Esophagus mucosa (tissue), 1 donor: Measurements from ENCODE around the gene SMPD3. TPM values are rescaled to one million over a fixed set of nuclear protein-coding genes. Genes with fewer than 3 reads are reported as not detected.

Source experiments
- ATAC-seq: fragments of 200-7000 bp; cut with Tn5 transposase; one replicate; pipeline ENCODE4 v1.9.1; 2020
- total RNA-seq: library from RNA; stranded (reverse); gene quantifications from one replicate; pipeline ENCODE4 v1.2.4, GENCODE V29; 2023
- donor health status: DM: yes; HTN: yes; CAD: no.

SMPD3 gene
- total RNA-seq, 1 donor from 2014 or later = 0.52 TPM

DNA sequence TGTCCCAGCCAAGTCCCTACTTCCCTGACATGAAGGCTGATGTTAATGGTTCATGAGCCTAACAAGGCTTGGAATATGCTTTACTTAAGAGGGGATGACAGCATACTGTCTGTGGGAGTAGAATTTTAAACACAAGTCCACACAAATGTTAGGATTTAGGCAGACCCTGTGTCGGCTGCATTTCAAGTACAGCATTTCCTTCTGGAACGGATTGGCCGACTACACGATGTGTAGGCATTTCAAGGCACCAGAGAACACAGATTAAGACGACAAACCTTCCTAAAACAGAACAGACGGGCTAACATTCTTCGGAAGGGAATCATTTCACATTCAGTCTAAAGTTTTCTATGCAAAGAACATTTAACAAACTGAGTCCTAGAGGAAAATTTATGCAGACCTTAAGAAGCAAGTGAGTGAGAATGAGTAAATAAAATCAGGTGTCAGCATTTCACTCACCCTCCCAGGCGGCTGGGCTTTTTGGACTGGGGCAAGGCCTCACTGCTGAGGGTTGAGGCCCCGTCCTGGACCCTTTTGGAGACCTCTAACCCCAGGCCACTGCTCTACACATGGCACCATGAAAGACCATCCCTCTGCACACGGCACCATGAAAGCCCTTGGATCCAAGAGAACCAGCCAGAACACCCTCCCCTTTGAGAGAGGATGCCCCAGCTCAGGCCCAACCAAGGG is 67.5 kb downstream of the SMPD3 start:
- no peak for ATAC-seq

DNA sequence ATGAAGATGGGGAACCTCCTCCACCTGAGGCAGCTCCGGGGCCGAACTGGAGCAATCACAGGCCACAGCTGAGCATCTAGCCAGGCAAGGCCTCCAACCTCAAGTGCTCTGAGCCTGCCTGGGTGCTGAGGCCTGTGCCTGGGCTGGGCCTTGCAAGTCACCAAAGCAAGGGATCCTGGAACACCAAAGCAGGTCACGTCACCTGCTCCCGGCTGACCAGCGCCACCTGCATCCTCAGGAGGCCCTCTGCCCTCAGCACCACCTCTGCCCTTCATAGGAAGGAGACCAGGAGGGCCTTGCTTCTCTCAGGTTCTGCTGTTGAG is 68.0 kb downstream of the SMPD3 start:
- ATAC-seq = no peak

DNA sequence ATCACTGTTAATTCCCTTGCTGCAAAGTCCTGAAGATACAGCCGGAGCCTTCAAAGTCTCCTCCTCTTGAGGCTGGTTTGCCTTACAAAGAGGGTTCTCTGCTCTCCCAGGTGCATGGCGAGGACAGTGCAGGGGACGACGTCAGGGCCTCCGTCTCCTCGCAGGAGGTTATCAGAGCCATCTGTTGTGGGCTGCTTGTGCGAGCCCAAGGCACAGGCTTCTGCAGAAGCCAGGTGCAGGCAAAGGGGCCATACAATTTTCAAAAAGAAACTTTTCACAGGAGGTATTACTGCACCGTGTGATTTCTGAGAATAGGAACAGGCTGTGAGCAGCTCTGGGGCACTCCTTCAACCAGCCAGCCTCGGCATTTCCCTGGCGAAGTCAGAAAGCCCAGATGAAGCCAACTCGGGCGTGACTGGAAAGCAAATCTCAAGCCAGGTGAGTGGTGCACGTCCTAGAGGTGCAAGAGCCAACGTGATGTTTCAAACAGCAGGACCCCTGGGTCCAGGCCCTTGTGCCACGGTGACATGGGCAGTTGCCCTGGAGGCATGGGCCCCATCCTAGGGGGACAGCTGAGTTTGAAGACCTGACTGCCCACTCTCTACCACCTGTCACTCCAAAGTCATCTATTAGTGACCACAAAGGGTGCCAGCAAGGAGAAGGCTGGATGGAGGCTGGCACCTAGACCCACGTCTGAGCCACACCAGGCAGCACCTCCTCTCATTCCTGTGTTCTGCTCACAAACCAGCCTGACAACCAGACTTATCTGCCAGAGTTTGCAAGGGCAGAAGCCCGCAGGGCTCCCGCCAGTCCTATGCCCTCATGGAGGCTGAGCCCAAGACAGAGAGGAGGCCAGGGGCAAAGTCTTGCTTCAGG is 68.6 kb downstream of the SMPD3 start:
- no peak for ATAC-seq

DNA sequence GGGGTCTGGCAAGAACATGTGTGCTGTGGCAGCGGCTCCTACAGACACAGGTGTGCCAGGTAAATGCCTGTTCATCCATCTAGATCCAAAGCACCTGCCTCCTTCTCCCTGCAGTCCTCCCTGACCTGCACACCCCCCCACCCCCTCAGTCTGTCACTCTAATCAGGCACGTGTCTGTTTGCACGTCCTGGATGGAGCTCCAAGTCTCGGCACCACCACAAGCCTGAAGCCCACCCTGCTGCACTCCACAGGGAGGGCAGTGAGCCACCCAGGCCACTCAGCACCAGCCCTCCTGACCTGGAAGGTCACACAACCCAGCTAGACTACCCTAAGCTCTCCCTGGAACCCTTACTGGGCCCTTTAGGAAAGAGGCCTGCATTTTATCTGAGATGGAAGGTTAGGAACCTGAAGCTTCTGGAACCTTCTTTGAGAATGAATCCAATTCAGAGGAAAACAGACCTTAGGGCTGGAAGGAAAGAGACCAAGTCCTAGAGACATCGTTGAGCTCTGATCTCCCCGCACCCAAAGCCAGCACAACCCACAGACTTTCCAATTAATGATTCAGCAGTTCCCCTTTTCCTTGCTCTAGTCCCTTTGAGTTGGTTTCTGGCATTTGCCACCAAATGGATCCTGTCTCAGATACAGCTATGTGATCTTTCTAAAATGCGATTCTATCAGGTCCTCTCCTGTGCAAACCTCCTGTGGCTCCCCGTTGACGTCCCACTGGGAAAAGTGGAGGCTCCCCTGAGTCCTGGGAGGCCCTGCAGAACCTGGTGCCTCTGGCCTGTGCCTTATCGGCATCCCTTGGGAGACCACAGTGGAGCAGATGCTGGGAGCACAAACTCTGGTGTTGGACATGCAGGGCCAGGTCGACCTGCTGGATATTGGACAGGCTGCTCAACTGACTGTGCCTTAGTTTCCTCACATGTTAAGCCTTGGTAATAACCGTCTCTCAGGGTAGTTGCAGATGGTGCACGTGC is 69.6 kb downstream of the SMPD3 start:
- no peak for ATAC-seq

DNA sequence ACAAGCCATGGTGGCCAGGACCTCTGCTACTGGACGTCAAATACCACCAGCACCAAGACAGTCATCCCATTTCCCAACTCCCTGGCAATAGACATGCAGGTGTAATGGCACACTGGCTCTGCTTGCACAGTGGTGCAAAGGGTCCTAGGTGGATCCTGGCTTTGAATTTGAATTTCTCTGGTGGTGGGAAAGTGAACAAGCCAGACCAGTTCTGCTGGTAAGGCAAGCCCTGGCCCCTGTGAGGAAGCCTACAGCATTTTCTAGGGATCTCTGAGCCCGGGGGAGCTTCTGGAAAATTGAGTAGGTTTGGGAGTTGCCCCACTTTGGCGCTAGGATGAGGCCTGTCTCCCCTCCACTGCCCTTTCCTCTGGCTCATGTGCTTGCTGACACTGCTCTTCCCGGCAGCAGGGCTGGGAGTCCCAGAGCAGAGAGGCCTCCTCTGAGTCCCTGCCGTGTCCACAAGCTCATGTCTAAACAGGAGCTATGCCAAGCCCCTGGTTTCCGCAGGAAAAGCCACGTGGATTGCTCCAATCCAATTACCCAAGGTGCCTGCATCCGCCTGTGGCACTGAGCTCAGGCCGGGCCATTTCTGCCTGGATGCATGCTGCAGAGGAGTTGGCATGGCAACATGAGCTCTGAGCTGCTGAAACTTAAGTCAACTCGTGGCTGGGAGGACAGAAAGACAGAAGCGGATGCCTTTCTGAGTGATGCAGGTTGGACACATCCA is 70.5 kb downstream of the SMPD3 start:
- peak; percentile 38 for ATAC-seq

DNA sequence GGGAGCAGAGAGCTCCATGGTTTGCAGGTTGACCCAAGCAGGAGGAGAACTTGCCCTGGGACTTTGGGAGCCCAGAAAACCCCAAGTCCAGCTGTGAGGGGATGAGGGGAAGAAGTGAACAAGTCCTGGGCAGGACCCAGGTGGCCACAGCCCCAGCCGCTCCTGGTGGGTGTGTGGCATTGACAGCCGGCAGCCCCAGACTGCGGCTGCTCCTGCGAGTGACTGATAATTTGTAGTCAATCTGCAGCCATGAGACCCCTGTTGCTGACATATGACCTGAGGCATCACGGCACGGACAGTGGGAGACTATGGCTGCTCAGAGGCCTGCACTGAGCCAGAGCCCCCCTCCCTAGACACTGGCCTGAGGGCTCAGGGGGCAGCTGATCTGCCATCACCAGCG is 71.1 kb downstream of the SMPD3 start:
- ATAC-seq = no peak

DNA sequence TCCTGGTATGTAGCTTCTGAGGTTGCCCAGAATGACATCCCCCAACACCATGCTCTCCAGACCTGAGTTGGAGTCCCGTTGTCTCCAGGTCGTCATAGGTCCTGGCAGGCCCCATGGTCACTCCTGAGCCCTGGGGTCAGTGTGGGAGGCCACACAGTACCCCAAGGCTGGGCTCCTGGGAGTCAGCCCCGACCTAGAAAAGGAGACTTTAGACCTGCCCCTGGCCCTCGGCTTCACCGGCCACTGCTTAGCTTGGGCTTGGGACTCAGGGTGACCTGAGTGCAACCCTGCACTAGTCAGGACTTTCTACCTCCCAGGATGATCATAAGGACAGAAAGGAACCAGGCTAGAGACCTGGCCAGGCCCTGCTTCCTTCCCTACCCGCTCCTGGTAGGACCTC is 71.7 kb downstream of the SMPD3 start:
- no peak for ATAC-seq

DNA sequence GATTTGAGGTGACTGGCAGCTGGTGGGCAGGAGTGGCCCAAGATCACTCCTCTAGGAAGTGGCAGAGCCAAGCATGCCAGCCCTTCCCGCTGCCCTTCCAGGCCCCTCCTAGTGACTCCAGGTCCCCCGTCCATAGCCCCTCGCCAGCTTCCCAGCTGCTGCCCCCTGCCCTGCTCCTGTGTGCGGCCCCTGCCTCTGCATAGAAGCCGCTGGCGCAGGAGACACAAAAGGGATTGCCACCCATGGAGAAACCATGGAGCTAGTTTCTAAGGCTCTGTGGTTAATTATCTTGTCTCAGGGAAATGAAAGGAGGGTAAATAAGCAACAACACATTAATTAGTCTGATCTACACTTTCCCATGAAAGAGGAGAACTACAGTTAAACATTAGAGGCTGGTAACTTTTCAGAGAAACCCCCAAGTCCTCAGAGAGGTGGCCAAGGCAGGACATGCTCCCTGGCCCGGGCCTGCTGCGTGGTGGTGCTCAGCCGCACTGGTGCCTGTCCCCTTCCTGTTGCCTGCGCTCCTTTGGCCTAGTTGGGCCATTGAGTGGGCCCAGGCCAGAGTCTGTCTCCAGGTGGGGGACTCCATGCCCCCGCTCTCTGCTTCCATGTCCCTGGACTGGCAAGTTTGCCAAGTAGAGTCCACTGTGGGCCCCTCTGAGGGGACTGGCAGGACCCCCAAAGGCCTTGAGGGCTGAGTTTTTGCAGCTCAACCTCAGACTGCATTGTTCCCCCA is 72.3 kb downstream of the SMPD3 start:
- no peak for ATAC-seq

DNA sequence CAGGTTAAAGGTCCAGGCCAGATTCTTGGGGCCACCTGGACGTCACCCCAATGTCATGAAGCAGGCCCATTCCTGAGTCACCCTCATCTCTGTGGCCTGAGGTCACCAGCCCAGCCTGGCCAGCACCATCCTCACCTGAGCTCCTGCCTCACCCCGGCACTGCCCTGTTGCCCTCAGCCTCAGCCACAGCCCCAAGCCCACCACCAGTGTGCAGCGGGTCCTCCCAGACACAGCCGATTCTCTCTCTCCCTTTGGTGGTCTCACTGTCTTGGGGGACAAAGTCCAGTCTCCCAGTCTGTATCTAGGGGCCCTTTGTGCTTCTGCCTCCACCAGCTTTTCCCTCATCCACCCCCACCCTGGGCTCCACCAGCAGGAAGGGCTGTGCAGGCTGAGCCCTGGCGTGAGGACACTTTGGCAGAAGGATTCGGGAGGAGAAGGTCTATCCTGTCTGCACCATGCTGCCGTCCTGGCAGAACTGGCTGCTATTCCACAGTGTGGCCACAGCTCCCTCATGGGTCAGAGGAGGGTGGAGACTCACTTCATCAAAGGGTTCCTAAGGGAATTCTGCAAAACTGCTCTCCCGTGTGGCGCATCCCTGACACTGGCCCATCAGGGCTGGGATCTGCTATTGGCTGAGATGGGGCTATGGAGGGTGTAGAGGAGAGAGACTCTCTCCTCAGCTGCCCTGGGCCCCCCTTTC is 73.2 kb downstream of the SMPD3 start:
- ATAC-seq = no peak

DNA sequence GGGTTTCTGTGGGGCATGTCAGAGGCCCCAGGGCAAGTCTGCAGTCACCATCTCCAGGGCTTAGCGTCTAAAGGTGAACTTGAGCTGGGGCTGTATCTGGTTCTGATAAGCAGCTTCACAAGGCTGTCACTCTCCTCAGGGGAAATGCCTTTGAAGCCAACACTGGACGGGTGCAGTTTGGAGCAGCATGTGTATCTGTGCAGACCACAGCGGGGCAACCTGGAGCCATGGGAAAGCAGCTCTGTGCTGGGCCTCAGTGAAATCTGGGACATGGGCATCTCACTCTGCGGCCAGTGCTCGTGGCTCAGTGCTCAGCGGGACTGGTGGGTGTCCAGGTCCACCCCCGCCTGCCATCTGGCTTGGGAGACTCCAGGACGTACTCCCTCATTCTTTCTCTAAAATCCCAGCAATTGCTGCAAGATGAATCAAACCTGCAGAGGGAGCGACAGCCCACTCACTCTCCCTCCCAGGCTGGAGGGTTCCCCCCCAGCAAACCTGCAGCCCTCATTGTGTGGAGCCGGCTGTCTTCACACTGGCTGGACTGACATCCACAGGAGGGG is 74.0 kb downstream of the SMPD3 start:
- ATAC-seq = no peak

DNA sequence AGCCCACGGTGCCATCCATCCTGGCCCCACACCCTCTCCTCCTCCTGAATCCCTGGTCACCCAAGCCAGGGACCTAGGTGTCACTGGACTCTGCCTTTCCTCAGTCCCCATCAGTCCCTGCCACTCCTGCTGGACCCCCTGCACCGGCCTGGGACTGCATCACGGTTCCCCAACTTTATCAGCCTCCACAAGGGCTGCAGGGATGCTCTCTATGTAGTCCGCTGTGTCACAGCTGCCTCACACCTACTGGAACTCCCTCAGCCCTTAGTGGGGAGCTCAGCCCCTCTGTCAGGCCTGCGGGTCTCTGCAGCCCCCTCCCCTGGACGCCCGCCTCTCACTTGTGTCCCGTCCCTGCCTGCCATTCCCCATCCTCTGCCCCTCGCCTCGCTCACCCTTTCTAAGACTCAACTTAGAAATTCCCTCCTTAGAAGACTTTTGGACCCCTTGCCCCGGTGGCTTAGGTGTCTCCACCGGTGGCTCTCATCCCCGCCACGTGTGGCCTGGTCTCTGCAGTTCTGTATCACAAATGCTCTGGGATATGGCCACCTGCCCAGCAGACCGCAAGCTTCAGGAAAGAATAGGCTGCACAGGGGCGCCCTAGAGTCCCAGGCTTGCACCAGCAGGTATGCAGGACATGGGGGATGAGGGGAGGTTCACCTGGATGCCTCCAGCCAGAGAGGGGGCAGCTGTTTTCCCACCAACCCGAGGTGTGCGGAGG is 74.6 kb downstream of the SMPD3 start:
- no peak for ATAC-seq

DNA sequence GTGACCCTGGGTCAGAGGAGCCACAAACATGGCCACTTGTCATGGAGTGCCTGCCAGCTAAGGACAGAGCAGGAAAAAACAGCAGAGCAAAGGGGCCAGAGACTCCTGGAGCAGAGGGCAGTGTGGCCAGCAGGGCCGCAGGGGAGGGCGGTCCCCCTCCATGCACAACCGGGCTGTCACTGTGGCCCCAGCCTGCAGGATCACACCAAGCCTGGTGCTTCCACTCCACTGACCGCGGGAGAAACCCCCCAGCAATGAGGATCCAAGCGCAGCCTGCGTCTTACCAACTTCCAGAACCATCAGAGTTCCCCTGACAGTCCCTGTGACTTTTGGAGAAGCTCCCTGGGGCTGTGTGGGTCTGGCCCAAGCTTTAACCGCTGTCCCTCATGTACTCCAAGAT is 75.5 kb downstream of the SMPD3 start:
- ATAC-seq = no peak

DNA sequence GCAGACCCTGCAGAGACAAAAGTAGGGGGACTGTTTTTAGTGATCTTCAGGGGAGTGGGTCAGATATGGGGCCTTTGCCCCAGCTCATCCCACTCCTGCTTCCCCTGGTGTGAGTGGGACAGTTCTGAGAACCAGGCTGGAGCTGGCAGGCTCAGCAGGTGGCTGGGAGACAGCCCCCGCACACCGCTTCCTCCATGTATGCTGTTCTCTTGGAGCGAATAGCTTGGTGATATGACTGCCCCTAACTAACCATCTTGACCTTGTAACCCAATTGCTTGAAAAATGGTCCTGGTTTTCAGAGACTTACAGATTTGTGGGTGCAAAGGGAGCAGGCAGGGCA is 76.0 kb downstream of the SMPD3 start:
- ATAC-seq = no peak

DNA sequence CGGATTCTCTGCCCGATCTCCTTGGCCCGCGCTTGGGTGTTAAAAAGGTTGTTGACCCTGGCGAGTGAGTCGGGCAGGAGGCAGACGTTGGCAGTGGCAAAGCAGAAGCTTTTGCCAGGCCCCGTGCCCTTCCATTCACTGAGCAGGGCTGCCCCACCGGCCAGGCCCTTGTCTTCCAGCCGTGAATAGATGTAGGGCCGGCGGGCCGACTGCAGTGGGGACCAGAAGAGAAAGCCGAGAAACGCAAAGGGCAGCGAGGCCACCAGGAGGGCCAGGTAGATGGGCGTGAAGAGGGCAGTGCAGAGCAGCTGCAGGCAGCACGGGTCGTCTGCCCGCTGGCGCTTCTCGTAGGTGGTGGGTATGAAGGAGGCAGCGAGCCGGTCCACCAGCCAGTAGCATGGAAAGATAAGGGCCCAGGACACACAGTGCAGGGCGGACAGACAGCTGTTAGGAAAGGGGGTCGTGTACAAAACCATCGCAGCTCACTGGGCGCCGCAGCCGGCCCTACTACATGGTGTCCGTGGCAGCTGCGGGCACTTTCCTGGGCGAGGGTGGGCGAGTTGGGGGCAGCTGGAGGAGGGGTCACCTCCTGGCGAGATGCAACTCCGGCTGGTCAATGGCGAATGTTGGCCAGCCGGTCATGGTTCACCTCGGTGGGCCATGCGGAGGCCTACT is 76.5 kb downstream of the SMPD3 start:
- no peak for ATAC-seq

DNA sequence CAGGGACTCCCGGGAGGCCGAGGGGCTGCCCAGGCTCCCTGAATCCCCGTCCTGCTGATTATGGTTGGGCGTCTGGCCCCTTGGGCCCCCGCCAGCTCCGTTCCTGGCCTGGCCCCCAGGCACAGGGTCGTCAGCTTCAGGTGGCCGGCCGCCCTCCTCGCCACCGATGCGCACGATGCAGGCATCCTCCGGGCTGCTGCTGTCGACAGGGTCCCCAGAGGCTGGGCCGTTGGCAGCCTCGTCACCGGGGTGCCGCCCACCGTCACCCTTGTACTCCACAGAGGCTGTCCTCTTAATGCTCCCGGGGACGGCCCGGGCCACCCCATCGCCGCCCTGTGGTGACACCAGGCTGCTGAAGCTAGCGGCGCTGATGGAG is 77.0 kb downstream of the SMPD3 start:
- ATAC-seq = no peak

DNA sequence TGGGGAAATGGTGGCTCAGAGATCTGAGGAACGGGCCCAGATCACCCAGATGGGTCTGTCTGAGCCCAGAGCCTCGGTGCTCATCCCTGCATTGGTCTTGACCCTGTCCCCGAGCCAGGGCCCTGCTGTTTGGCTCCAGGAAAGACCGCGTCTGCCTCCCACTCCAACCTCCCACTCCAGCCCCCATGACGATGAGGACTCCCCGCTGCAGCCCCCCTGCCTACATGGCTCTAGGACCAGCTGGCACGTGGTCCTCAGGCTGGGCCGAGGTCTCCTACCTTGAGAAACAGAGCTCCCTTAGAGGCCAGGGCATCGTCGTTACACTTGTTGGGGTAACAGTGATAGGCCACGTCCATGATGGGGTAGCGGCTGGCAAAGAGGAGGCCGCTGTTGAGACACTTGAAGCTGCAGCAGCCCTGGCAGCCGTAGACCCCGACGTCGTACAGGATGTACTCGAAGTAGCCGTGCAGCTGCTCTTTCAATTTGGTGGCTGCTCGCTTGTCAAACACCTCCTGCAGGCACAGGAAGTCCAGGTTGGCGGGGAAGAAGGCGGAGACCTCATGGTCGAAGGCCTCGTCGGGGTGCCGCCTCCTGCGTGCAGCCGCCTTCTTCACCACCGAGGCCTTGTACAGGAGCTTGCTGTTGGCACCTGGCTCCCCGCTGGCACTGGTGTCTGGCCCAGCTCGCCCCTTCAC is 77.6 kb downstream of the SMPD3 start:
- ATAC-seq = no peak

DNA sequence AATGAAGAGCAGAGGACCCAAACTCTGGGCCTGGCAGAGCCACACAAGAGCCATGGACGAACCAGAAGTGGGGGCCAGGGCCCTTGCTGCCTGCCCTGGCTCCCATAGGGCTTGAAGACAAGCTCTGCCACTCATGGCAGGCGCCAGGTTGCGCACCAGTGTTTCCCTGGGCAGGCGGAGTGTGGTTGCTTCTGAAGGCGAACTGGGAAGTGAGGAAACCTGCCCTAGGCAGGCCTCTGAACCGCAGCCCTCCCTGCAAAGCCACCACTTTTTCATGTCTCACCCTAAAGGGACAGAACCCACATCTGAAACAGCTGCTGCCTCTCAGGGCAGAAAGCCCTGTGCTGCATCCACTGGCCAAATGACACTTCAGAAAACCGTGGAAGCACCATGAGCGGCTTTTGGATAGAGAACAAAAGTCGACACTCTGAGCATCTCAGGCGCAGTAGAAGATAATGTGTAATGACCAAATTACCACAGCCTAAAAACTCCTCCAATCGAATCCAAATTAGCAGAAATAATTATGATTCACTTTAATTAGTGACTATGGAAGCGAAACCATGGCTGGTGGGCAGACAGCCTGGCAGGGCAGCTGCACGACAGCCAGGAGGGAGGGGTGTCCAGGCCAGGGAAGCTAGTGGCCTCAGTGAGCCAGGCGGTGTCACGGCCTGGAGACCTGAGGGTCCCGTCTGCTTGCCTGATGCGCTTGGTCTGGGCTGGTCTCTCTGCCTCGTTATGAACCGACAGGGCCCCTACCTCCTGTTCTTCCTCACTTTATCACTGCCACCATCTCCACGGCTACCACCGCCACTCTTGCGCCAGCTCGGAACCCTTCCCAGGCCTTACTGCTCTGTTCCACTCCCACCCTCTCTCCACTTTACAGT is 78.4 kb downstream of the SMPD3 start:
- no peak for ATAC-seq

DNA sequence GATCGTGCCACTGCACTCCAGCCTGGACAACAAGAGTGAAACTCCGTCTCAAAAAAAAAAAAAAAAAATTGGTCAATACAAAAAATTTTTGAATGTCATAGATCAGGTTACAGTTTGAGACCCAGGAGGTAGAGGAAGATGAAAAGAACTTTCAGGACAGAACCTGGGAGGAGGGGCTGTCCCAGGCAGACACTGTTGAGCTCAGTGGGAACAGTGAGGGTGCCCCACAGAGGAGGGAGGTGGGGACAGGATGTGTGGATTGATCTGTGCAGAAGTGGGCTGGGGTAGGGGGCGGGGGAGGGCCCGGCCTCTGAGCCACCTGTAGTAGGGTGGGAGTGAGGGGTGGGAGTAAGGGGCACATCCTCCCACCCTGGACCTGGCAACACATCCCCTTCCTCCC is 79.1 kb downstream of the SMPD3 start:
- ATAC-seq = no peak
